IMR-90 (cell line): Measurements from ENCODE around the gene ACSM3. TPM values are rescaled to one million over a fixed set of nuclear protein-coding genes. Genes with fewer than 3 reads are reported as not detected.

Experiments
- ATAC-seq: fragments of 200-7000 bp; cut with Tn5 transposase; 2 replicates; pipeline ENCODE4 v1.9.1; 2020; ENCODE audit warnings: low read depth, mild to moderate bottlenecking, moderate library complexity
- BruUV-seq: library from RNA; stranded (reverse); fragments of 400-500 nt; replicated peaks from 2 replicates; lab custom pipeline; 2021; lab: Mats Ljungman, UMichigan
- CTCF ChIA-PET: fragments of 300-600 bp; formaldehyde crosslinking; extraction: SDS; loops from one replicate; lab custom pipeline; 2021; ENCODE audit warnings: antibody characterized with exemption; lab: Yijun Ruan, JAX
- POLR2A ChIA-PET: fragments of 300-600 bp; sonication (Branson Sonifier 250); formaldehyde crosslinking; loops from one replicate; lab custom pipeline; 2022; ENCODE audit warnings: antibody characterized with exemption; ENCODE audit not compliant: unreplicated experiment; lab: Charles Lee
- DNase-seq: peaks from one replicate; pipeline ENCODE4 v3.0.0; 2013
- H2AFZ ChIP-seq: replicated peaks from 2 replicates; pipeline ENCODE3; 2013; ENCODE audit warnings: low read length, mild to moderate bottlenecking; ENCODE audit not compliant: poor library complexity
- H2AK5ac ChIP-seq: 2 replicates; pipeline ENCODE4 v1.6.1; 2013; ENCODE audit warnings: low read depth, low read length, inconsistent platforms
- H2AK9ac ChIP-seq: replicated peaks from 2 replicates; pipeline ENCODE3; 2013; ENCODE audit warnings: mild to moderate bottlenecking, low read depth, low read length, moderate library complexity; ENCODE audit not compliant: poor library complexity
- H2BK120ac ChIP-seq: 2 replicates; pipeline ENCODE4 v1.6.1; 2013; ENCODE audit warnings: low read depth, low read length, inconsistent platforms
- H2BK15ac ChIP-seq: 3 replicates; pipeline ENCODE4 v1.6.1; 2013; ENCODE audit warnings: low read depth, low read length, inconsistent platforms
- H2BK20ac ChIP-seq: 2 replicates; pipeline ENCODE4 v1.6.1; 2013; ENCODE audit warnings: low read depth, mild to moderate bottlenecking, inconsistent platforms, low read length, moderate library complexity
- H2BK5ac ChIP-seq: 2 replicates; pipeline ENCODE4 v1.6.1; 2013; ENCODE audit warnings: mild to moderate bottlenecking, low read depth, low read length, inconsistent platforms; ENCODE audit not compliant: poor library complexity, severe bottlenecking
- H3K14ac ChIP-seq: replicated peaks from 2 replicates; pipeline ENCODE4 v1.6.1; 2013; ENCODE audit warnings: low read depth, low read length, inconsistent platforms
- H3K18ac ChIP-seq: 2 replicates; pipeline ENCODE4 v1.6.1; 2013; ENCODE audit warnings: low read depth, low read length, control low read depth
- H3K23ac ChIP-seq: 2 replicates; pipeline ENCODE4 v1.6.1; 2013; ENCODE audit warnings: low read depth, low read length, inconsistent platforms
- H3K27ac ChIP-seq: 2 replicates; pipeline ENCODE4 v1.5.1; 2013; ENCODE audit warnings: mild to moderate bottlenecking, control low read depth, low read length; ENCODE audit not compliant: insufficient read depth
- H3K27me3 ChIP-seq: 2 replicates; pipeline ENCODE4 v1.6.1; 2013; ENCODE audit warnings: low read length; ENCODE audit not compliant: control insufficient read depth, insufficient read depth
- H3K36me3 ChIP-seq: 2 replicates; pipeline ENCODE4 v1.6.1; 2013; ENCODE audit warnings: low read length, mixed read lengths; ENCODE audit not compliant: control insufficient read depth, insufficient read depth
- H3K4ac ChIP-seq: 2 replicates; pipeline ENCODE4 v1.6.1; 2013; ENCODE audit warnings: low read depth, low read length, inconsistent platforms
- H3K4me1 ChIP-seq: 2 replicates; pipeline ENCODE4 v1.6.1; 2013; ENCODE audit warnings: low read length, mixed read lengths; ENCODE audit not compliant: control insufficient read depth, insufficient read depth
- H3K4me2 ChIP-seq: 2 replicates; pipeline ENCODE4 v1.6.1; 2013; ENCODE audit warnings: low read depth, mild to moderate bottlenecking, control low read depth, low read length, moderate library complexity
- H3K4me3 ChIP-seq: 2 replicates; pipeline ENCODE4 v1.5.1; 2013; ENCODE audit warnings: low read depth, mild to moderate bottlenecking, control low read depth, low read length, moderate library complexity; ENCODE audit not compliant: insufficient read depth
- H3K56ac ChIP-seq: 2 replicates; pipeline ENCODE4 v1.6.1; 2013; ENCODE audit warnings: low read length, inconsistent platforms; ENCODE audit not compliant: insufficient read depth; ENCODE audit errors: extremely low read depth
- H3K79me1 ChIP-seq, 2 experiments: 2 replicates each; pipeline ENCODE4 v1.6.1; 2013; ENCODE audit warnings: low read length in 2 of 2, inconsistent platforms in 1 of 2, low read depth in 1 of 2
- H3K9ac ChIP-seq: 2 replicates; pipeline ENCODE4 v1.6.1; 2013; ENCODE audit warnings: low read depth, low read length, control low read depth
- H3K9me1 ChIP-seq: 2 replicates; pipeline ENCODE4 v1.6.1; 2013; ENCODE audit warnings: low read length, inconsistent platforms; ENCODE audit not compliant: insufficient read depth
- H3K9me3 ChIP-seq: 2 replicates; pipeline ENCODE4 v1.6.1; 2013; ENCODE audit warnings: low read length; ENCODE audit not compliant: control insufficient read depth, insufficient read depth
- H4K20me1 ChIP-seq: 2 replicates; pipeline ENCODE4 v1.6.1; 2013; ENCODE audit warnings: low read length, inconsistent platforms; ENCODE audit not compliant: insufficient read depth
- H4K5ac ChIP-seq: 2 replicates; pipeline ENCODE4 v1.6.1; 2013; ENCODE audit warnings: mild to moderate bottlenecking, low read depth, low read length, control low read depth
- H4K8ac ChIP-seq, 2 experiments: 2 replicates each; pipeline ENCODE4 v1.6.1; 2013; ENCODE audit warnings: low read depth in 2 of 2, low read length in 2 of 2, control low read depth in 1 of 2, inconsistent platforms in 1 of 2
- H4K91ac ChIP-seq: 2 replicates; pipeline ENCODE4 v1.6.1; 2013; ENCODE audit warnings: low read depth, low read length, inconsistent platforms; ENCODE audit not compliant: insufficient read depth
- BHLHE40 ChIP-seq: fragments of 150-350 bp; IDR thresholded peaks from 2 replicates; pipeline ENCODE4 v1.6.1; 2016; ENCODE audit warnings: mild to moderate bottlenecking, low read depth, low read length
- CEBPB ChIP-seq: IDR thresholded peaks from 2 replicates; pipeline ENCODE4 v1.6.1; 2012; ENCODE audit warnings: low read depth, low read length, improper control_type of control experiment
- CHD1 ChIP-seq: IDR thresholded peaks from 2 replicates; pipeline ENCODE4 v1.6.1; 2012; ENCODE audit warnings: low read depth, low read length, improper control_type of control experiment
- CTCF ChIP-seq: conservative IDR thresholded peaks from 2 replicates; pipeline ENCODE4 v1.5.1; 2012; ENCODE audit warnings: mild to moderate bottlenecking, low read depth, low read length, improper control_type of control experiment
- ELK1 ChIP-seq: fragments of 150-350 bp; IDR thresholded peaks from 2 replicates; pipeline ENCODE4 v1.6.1; 2016; ENCODE audit warnings: low read depth, mild to moderate bottlenecking, low read length, moderate library complexity, borderline replicate concordance
- FOS ChIP-seq: fragments of 150-350 bp; IDR thresholded peaks from 2 replicates; pipeline ENCODE4 v1.6.1; 2016; ENCODE audit warnings: low read depth, low read length
- MAFK ChIP-seq: IDR thresholded peaks from 2 replicates; pipeline ENCODE4 v1.6.1; 2012; ENCODE audit warnings: low read depth, low read length, improper control_type of control experiment
- MAZ ChIP-seq: IDR thresholded peaks from 2 replicates; pipeline ENCODE4 v1.6.1; 2012; ENCODE audit warnings: low read depth, mild to moderate bottlenecking, low read length, improper control_type of control experiment, moderate library complexity, borderline replicate concordance
- MXI1 ChIP-seq: IDR thresholded peaks from 2 replicates; pipeline ENCODE4 v1.6.1; 2012; ENCODE audit warnings: low read depth, mild to moderate bottlenecking, low read length, moderate library complexity, borderline replicate concordance
- NFE2L2 ChIP-seq: fragments of 150-350 bp; IDR thresholded peaks from 2 replicates; pipeline ENCODE4 v1.6.1; 2016; ENCODE audit warnings: low read depth, mild to moderate bottlenecking, low read length
- POLR2A ChIP-seq: IDR thresholded peaks from 2 replicates; pipeline ENCODE4 v1.6.1; 2012; ENCODE audit warnings: mild to moderate bottlenecking, low read depth, low read length
- RAD21 ChIP-seq: IDR thresholded peaks from 2 replicates; pipeline ENCODE4 v1.6.1; 2012; ENCODE audit warnings: low read length, improper control_type of control experiment
- RCOR1 ChIP-seq: IDR thresholded peaks from 2 replicates; pipeline ENCODE4 v1.6.1; 2012; ENCODE audit warnings: mild to moderate bottlenecking, low read length, improper control_type of control experiment; ENCODE audit not compliant: insufficient replicate concordance
- RFX5 ChIP-seq: IDR thresholded peaks from 2 replicates; pipeline ENCODE4 v1.8.0; 2012; ENCODE audit warnings: low read depth, mild to moderate bottlenecking, low read length, moderate library complexity
- SMC3 ChIP-seq: fragments of 150-350 bp; IDR thresholded peaks from 2 replicates; pipeline ENCODE4 v1.6.1; 2016; ENCODE audit warnings: low read depth, mild to moderate bottlenecking, antibody characterized with exemption, low read length, moderate library complexity
- USF2 ChIP-seq: fragments of 150-350 bp; IDR thresholded peaks from 2 replicates; pipeline ENCODE4 v1.6.1; 2017; ENCODE audit warnings: mild to moderate bottlenecking, antibody characterized with exemption, low read length, low read depth
- WGBS, 2 experiments: methylation state at CpG; one replicate each; pipeline versions ENCODE4 v1.1.5 to v1.1.7; 2013; ENCODE audit warnings: missing lambda C conversion rate in 2 of 2; ENCODE audit not compliant: insufficient read length in 1 of 2; ENCODE audit errors: extremely low coverage in 2 of 2; 5-methylcytosine and 5-hydroxymethylcytosine counted together
- dilution Hi-C: fragments of 300-500 bp; cut with HindIII; formaldehyde crosslinking; loops from one replicate; pipeline ENCODE4 v1.14.3; 2018; ENCODE audit warnings: low sequenced_read_pairs; ENCODE audit not compliant: unreplicated experiment
- in situ Hi-C: fragments of 300-500 bp; cut with MboI; formaldehyde crosslinking; loops from 3 replicates; pipeline ENCODE4 v1.14.3; 2019; ENCODE audit warnings: low sequenced_read_pairs, inconsistent platforms, mixed read lengths
- intact Hi-C: fragments of 100-400 bp; cut with micrococcal nuclease; formaldehyde crosslinking; loops from 2 replicates; pipeline ENCODE4 v1.10.0; 2022
- polyA plus RNA-seq, 3 experiments: library from polyadenylated mRNA; depleted of rRNA; stranded (reverse); fragments of >200 nt; gene quantifications; 2 replicates each; pipeline ENCODE4 v1.2.3, GENCODE V29; 2012; ENCODE audit warnings: low replicate concordance in 1 of 3
- total RNA-seq: library from RNA; depleted of rRNA; stranded (reverse); fragments of >200 nt; gene quantifications from 2 replicates; pipeline ENCODE4 v1.2.3, GENCODE V29; 2012

Gene ACSM3
- total and polyA plus RNA-seq, 2 of the 4 experiments (the other 2 are of a cell fraction) = 0.50 to 0.54 TPM

GRCh38 chr16:20821682-20822081 is 57.9 kb downstream of the ACSM3 start:
- no CpG with 5 or more reads among the region's 4 CpGs for whole genome bisulfite sequencing, 2 experiments
- no peak overlapping the region for H3K4me3 ChIP-seq
- H2BK5ac ChIP-seq = no peak overlapping the region
- H3K23ac ChIP-seq = no peak overlapping the region
- ChIA-PET POLR2A (no interaction called here), CTCF (no interaction called here)
- H3K79me1 ChIP-seq = no peaks in the 10 kb centered on the region
- BruUV-seq = no TSS peak
- no peak overlapping the region for H3K18ac ChIP-seq
- no peak overlapping the region for H2AK5ac ChIP-seq
- H3K27ac ChIP-seq = no peak overlapping the region
- no peak overlapping the region for H3K4ac ChIP-seq
- peaks cover 4% of the 10 kb centered on the region; the same call in 1 of the 2 replicates for H3K36me3 ChIP-seq
- DNase-seq (no peak), ATAC-seq (no peak)
- no peaks in the 10 kb centered on the region for H4K20me1 ChIP-seq
- no peak overlapping the region for H4K5ac ChIP-seq
- TF ChIP-seq SMC3 = no peak
- no peak for TF ChIP-seq RAD21
- TF ChIP-seq MXI1 = no peak
- no peak for TF ChIP-seq USF2
- TF ChIP-seq POLR2A = no peak
- TF ChIP-seq ELK1 = no peak
- no peak for TF ChIP-seq RCOR1
- no peak for TF ChIP-seq CHD1
- no peak for TF ChIP-seq CTCF
- no peak for TF ChIP-seq CEBPB
- no peak for TF ChIP-seq BHLHE40
- TF ChIP-seq MAFK = no peak
- no peak for TF ChIP-seq RFX5
- no peak for TF ChIP-seq FOS
- no peak for TF ChIP-seq MAZ
- no peak for TF ChIP-seq NFE2L2
- H3K9me3 ChIP-seq = no peaks in the 10 kb centered on the region
- H2BK120ac ChIP-seq = no peak overlapping the region
- no peak overlapping the region for H2AFZ ChIP-seq
- intact Hi-C loops (no loop called here), in situ Hi-C loops (no loop called here), dilution Hi-C loops (no loop called here)
- H3K4me2 ChIP-seq = no peak overlapping the region
- H3K4me1 ChIP-seq = no peaks in the 10 kb centered on the region
- no peak overlapping the region for H4K91ac ChIP-seq
- H2BK20ac ChIP-seq = no peak overlapping the region
- H2AK9ac ChIP-seq = no peak overlapping the region
- H3K56ac ChIP-seq = no peak overlapping the region
- no peak overlapping the region for H3K14ac ChIP-seq
- no peak overlapping the region for H4K8ac ChIP-seq
- no peak overlapping the region for H3K9ac ChIP-seq
- H3K27me3 ChIP-seq = no peaks in the 10 kb centered on the region
- no peaks in the 10 kb centered on the region for H3K9me1 ChIP-seq
- no peak overlapping the region for H2BK15ac ChIP-seq
